NB4 (cell line): ENCODE results near the gene BIRC5.

Experiments used
- DNase-seq: peaks from one replicate; pipeline ENCODE4 v3.0.0; 2010; ENCODE audit warnings: low read depth
- H3K4me3 ChIP-seq: one replicate; pipeline ENCODE4 v1.5.1; 2011; ENCODE audit warnings: mild to moderate bottlenecking, low read depth, low read length, moderate library complexity
- CTCF ChIP-seq: IDR thresholded peaks from one replicate; pipeline ENCODE4 v1.5.1; 2012; ENCODE audit warnings: low read depth, low read length
- MAX ChIP-seq: IDR thresholded peaks from 2 replicates; pipeline ENCODE4 v1.6.1; 2011; ENCODE audit warnings: low read depth, low read length
- MYC ChIP-seq: IDR thresholded peaks from 2 replicates; pipeline ENCODE4 v1.6.1; 2011; ENCODE audit warnings: low read depth, low read length
- POLR2A ChIP-seq: IDR thresholded peaks from 2 replicates; pipeline ENCODE4 v1.6.1; 2011; ENCODE audit warnings: mild to moderate bottlenecking; ENCODE audit not compliant: insufficient read length; ENCODE audit errors: extremely low read depth

Gene BIRC5

GRCh38 chr17:78267253-78268073, 53.4 kb downstream of the BIRC5 start:
- TF ChIP-seq CTCF (no peak), MAX (no peak), POLR2A (no peak), MYC (no peak)
- no peak overlapping the region for H3K4me3 ChIP-seq
- DNase-seq: no peak

GRCh38 chr17:78268191-78268874, 54.3 kb downstream of the BIRC5 start:
- no peak for TF ChIP-seq CTCF
- no peak for TF ChIP-seq MYC
- TF ChIP-seq MAX: no peak
- TF ChIP-seq POLR2A: no peak
- DNase-seq: no peak
- no peak overlapping the region for H3K4me3 ChIP-seq

- TF ChIP-seq POLR2A (no peak), MYC (no peak), MAX (no peak), CTCF (no peak)
- H3K4me3 ChIP-seq: no peak overlapping the region
- DNase-seq: no peak
Observed at GRCh38 chr17:78268951-78269905, 55.2 kb downstream of the BIRC5 start.

GRCh38 chr17:78269955-78270381, 55.9 kb downstream of the BIRC5 start:
- no peak overlapping the region for H3K4me3 ChIP-seq
- TF ChIP-seq POLR2A: no peak
- TF ChIP-seq MYC: no peak
- no peak for TF ChIP-seq CTCF
- no peak for TF ChIP-seq MAX
- DNase-seq: no peak

- TF ChIP-seq MYC (no peak), POLR2A (no peak)
- no peak overlapping the region for H3K4me3 ChIP-seq
- no peak for DNase-seq
Observed at GRCh38 chr17:78271419-78272170, 57.5 kb downstream of the BIRC5 start.
